ENCODE results near the gene KCNS3.

GRCh38 chr2:17961789-17962188 lies 83.3 kb downstream of the KCNS3 start:
- TF ChIP-seq SP1 (IDR thresholded peaks at IDR 0.05) (no peak), HDGF (IDR thresholded peaks at IDR 0.05; ENCODE audit: borderline replicate concordance) (no peak), FOXM1 (IDR thresholded peaks at IDR 0.05; ENCODE audit: borderline replicate concordance) (no peak), BHLHE40 (IDR thresholded peaks at IDR 0.05; ENCODE audit: borderline replicate concordance) (no peak), LEF1 (IDR thresholded peaks at IDR 0.05; ENCODE audit: borderline replicate concordance) (no peak), SUZ12 (IDR thresholded peaks at IDR 0.05) (no peak), TARDBP (IDR thresholded peaks at IDR 0.05) (no peak), FOXA1 (IDR thresholded peaks at IDR 0.05) (no peak), ARNT (IDR thresholded peaks at IDR 0.05) (no peak), ZNF384 (IDR thresholded peaks at IDR 0.05) (no peak), FOXK2 (IDR thresholded peaks at IDR 0.05) (no peak), L3MBTL2 (conservative IDR thresholded peaks at IDR 0.05) (no peak), ELF4 (IDR thresholded peaks at IDR 0.05) (no peak), NFRKB (IDR thresholded peaks at IDR 0.05) (no peak)

Measured in HEK293T (cell line).